ENCODE data around the gene EML1. TPM values are rescaled to one million over a fixed set of nuclear protein-coding genes. Genes with fewer than 3 reads are reported as not detected.

The EML1 gene
- total and polyA plus RNA-seq, 2 of the 13 experiments (the other 11 are each of a cell fraction or from before 2014, with no cell fraction given), result 0.59 to 1.7 TPM

GRCh38 chr14:99807413-99808153 lies 14.4 kb downstream of the EML1 start (continued):
- no peak for TF ChIP-seq PBX3 (CRISPR knock-in tag; IDR thresholded peaks at IDR 0.05; ENCODE audit: borderline replicate concordance)
- TF ChIP-seq SIN3B (IDR thresholded peaks at IDR 0.05; ENCODE audit: low read length), result no peak

GRCh38 chr14:99808154-99808505 lies 14.9 kb downstream of the EML1 start:
- no peaks in the 10 kb centered on the region for H3K36me3 ChIP-seq (replicated peaks in 1 of 2; ENCODE audit: control insufficient read depth in 1 of 2, insufficient read depth in 2 of 2, low read length in 2 of 2)
- H3K27me3 ChIP-seq (ENCODE audit: control insufficient read depth in 1 of 2, insufficient read depth in 2 of 2, low read length in 2 of 2), result no peaks in the 10 kb centered on the region
- WGBS (ENCODE audit: low lambda C conversion rate), result 57% methylated on average over 5 of the region's 5 CpGs
- no peaks in the 10 kb centered on the region for H4K20me1 ChIP-seq (ENCODE audit: insufficient read depth, low read length)
- intact Hi-C loops (cut with micrococcal nuclease; ENCODE audit: unreplicated experiment) (no loop called here), in situ Hi-C loops (cut with HindIII; ENCODE audit: extremely low pct_ligation_motif_present, low pct_unique_long_range_greater_than_20kb) (no loop called here)
- no TSS peak for BruUV-seq (replicated peaks)
- no peaks in the 10 kb centered on the region for H3K79me2 ChIP-seq (ENCODE audit: insufficient read depth, low read length)
- ATAC-seq, result no peak
- H3K4me1 ChIP-seq (ENCODE audit: insufficient read depth, low read length), result peaks cover 9% of the 10 kb centered on the region; the same call in 1 of the 2 replicates
- H3K27ac ChIP-seq (ENCODE audit: extremely low read length, insufficient read depth, low read length), result no peak overlapping the region
- H2AFZ ChIP-seq (ENCODE audit: low read length), result no peak overlapping the region
- H3K4me3 ChIP-seq (replicated peaks in 1 of 3; ENCODE audit: insufficient read depth in 1 of 3, low read depth in 2 of 3, low read length in 3 of 3), result no peak overlapping the region
- no peak for DNase-seq (ENCODE audit: low spot score)
- no peaks in the 10 kb centered on the region for H3K9me3 ChIP-seq (ENCODE audit: low read length)
- no peak overlapping the region for H3K9ac ChIP-seq (ENCODE audit: insufficient read depth, low read depth, low read length)
- no peak overlapping the region for H3K4me2 ChIP-seq (ENCODE audit: low read depth, low read length)
- ChIA-PET CTCF (ENCODE audit: low intra/inter-chr PET ratio, low total read pairs) (no interaction called here), POLR2A (no interaction called here)
- FAIRE-seq, result no peak
- TF ChIP-seq MED13 (CRISPR knock-in tag; IDR thresholded peaks at IDR 0.05), result no peak
- no peak for TF ChIP-seq GPBP1L1 (CRISPR knock-in tag; IDR thresholded peaks at IDR 0.05)
- TF ChIP-seq ZNF274 (CRISPR knock-in tag; IDR thresholded peaks at IDR 0.05), result no peak
- no peak for TF ChIP-seq ZNF891 (CRISPR knock-in tag; IDR thresholded peaks at IDR 0.05)
- no peak for TF ChIP-seq CHD4 (IDR thresholded peaks at IDR 0.05; ENCODE audit: borderline replicate concordance, low read length)
- TF ChIP-seq RFXANK (CRISPR knock-in tag; IDR thresholded peaks at IDR 0.05), result no peak
- TF ChIP-seq ADNP (CRISPR knock-in tag; IDR thresholded peaks at IDR 0.05), result no peak
- no peak for TF ChIP-seq TAF1 (CRISPR knock-in tag; IDR thresholded peaks at IDR 0.05)
- no peak for TF ChIP-seq ZNF264 (CRISPR knock-in tag; IDR thresholded peaks at IDR 0.05)
- TF ChIP-seq KDM6A (CRISPR knock-in tag; IDR thresholded peaks at IDR 0.05; ENCODE audit: low read depth), result no peak
- TF ChIP-seq ZNF782 (CRISPR knock-in tag; IDR thresholded peaks at IDR 0.05; ENCODE audit: borderline replicate concordance), result no peak
- TF ChIP-seq ZNF841 (CRISPR knock-in tag; IDR thresholded peaks at IDR 0.05; ENCODE audit: borderline replicate concordance), result no peak
- TF ChIP-seq E2F1 (CRISPR knock-in tag; IDR thresholded peaks at IDR 0.05), result no peak
- TF ChIP-seq MED1 (CRISPR knock-in tag; IDR thresholded peaks at IDR 0.05), result no peak
- TF ChIP-seq ZNF557 (CRISPR knock-in tag; IDR thresholded peaks at IDR 0.05), result no peak
- TF ChIP-seq ZNF556 (CRISPR knock-in tag; IDR thresholded peaks at IDR 0.05; ENCODE audit: borderline replicate concordance), result no peak
- TF ChIP-seq ZHX1 (CRISPR knock-in tag; IDR thresholded peaks at IDR 0.05; ENCODE audit: low read depth), result no peak
